Smooth muscle cell (in vitro differentiated cells): Measurements from ENCODE around the gene SBNO2. TPM values are rescaled to one million over a fixed set of nuclear protein-coding genes. Genes with fewer than 3 reads are reported as not detected.

ENCODE experiments used
- DNase-seq: peaks from one replicate; lab custom pipeline; 2025; ENCODE audit not compliant: unreplicated experiment; lab: John Stamatoyannopoulos, UW
- H2AFZ ChIP-seq: fragments of 200-600 bp; sonication (generic); 2 replicates; pipeline ENCODE4 v1.6.0; 2016; ENCODE audit warnings: antibody characterized with exemption, low read depth, mild to moderate bottlenecking
- H3F3A ChIP-seq: fragments of 200-600 bp; sonication (generic); 2 replicates; pipeline ENCODE4 v1.6.0; 2017; ENCODE audit warnings: antibody characterized with exemption, low read depth
- H3K27ac ChIP-seq: fragments of 200-600 bp; sonication (generic); 2 replicates; pipeline ENCODE4 v1.5.1; 2016; ENCODE audit warnings: low read depth, mild to moderate bottlenecking
- H3K27me3 ChIP-seq: fragments of 200-600 bp; sonication (generic); 2 replicates; pipeline ENCODE4 v1.6.1; 2016; ENCODE audit warnings: low read depth, mild to moderate bottlenecking
- H3K36me3 ChIP-seq: fragments of 200-600 bp; sonication (generic); 2 replicates; pipeline ENCODE4 v1.5.1; 2016; ENCODE audit warnings: low read depth
- H3K4me1 ChIP-seq: fragments of 200-600 bp; sonication (generic); 2 replicates; pipeline ENCODE4 v1.5.1; 2016; ENCODE audit warnings: low read depth
- H3K4me2 ChIP-seq: fragments of 200-600 bp; sonication (generic); 2 replicates; pipeline ENCODE4 v1.6.0; 2016; ENCODE audit warnings: mild to moderate bottlenecking
- H3K4me3 ChIP-seq: fragments of 200-600 bp; sonication (generic); 2 replicates; pipeline ENCODE4 v1.5.1; 2016; ENCODE audit warnings: mild to moderate bottlenecking
- H3K79me2 ChIP-seq: fragments of 200-600 bp; sonication (generic); 2 replicates; pipeline ENCODE4 v1.6.0; 2016; ENCODE audit warnings: low read depth, mild to moderate bottlenecking
- H3K9ac ChIP-seq: fragments of 200-600 bp; sonication (generic); 2 replicates; pipeline ENCODE4 v1.6.0; 2016; ENCODE audit warnings: low read depth
- H3K9me3 ChIP-seq: fragments of 200-600 bp; sonication (generic); replicated peaks from 2 replicates; pipeline ENCODE4 v1.5.1; 2016; ENCODE audit warnings: low read depth
- H4K20me1 ChIP-seq: fragments of 200-600 bp; sonication (generic); 2 replicates; pipeline ENCODE4 v1.6.0; 2016; ENCODE audit warnings: low read depth
- WGBS: methylation state at CpG from one replicate; pipeline ENCODE4 v1.1.7; 2016; ENCODE audit warnings: low lambda C conversion rate; 5-methylcytosine and 5-hydroxymethylcytosine counted together
- polyA plus RNA-seq: library from polyadenylated mRNA; unstranded; fragments of >200 nt; fragmentation: Nextera tagmentation; extraction: Ambion mirVana; gene quantifications from 2 replicates; pipeline ENCODE4 v1.2.1, GENCODE V29; 2016
- total RNA-seq: library from RNA; depleted of rRNA; stranded (reverse); fragments of >200 nt; gene quantifications from 2 replicates; pipeline ENCODE4 v1.2.3, GENCODE V29; 2014
- TF ChIP-seq, protein P1 (sequence below): fragments of 200-600 bp; sonication (generic); IDR thresholded peaks from 2 replicates; pipeline ENCODE4 v1.5.1; 2017; ENCODE audit warnings: borderline replicate concordance, mild to moderate bottlenecking, antibody characterized with exemption; ENCODE audit not compliant: insufficient read depth, poor library complexity, severe bottlenecking

The SBNO2 gene
- total and polyA plus RNA-seq, 2 experiments from 2014 or later = 16.4 to 17.6 TPM

- Histone ChIP-seq H3K9ac (no peak overlapping the region), H2AFZ (no peak overlapping the region), H4K20me1 (no peaks in the 10 kb centered on the region), H3F3A (no peaks in the 10 kb centered on the region), H3K9me3 (no peaks in the 10 kb centered on the region), H3K4me3 (peak overlapping the region; percentile 44), H3K79me2 (no peaks in the 10 kb centered on the region), H3K4me2 (peak overlapping the region; percentile 82), H3K27me3 (no peaks in the 10 kb centered on the region), H3K4me1 (no peaks in the 10 kb centered on the region), H3K27ac (no peak overlapping the region), H3K36me3 (no peaks in the 10 kb centered on the region)
- TF ChIP-seq, protein P1, sequence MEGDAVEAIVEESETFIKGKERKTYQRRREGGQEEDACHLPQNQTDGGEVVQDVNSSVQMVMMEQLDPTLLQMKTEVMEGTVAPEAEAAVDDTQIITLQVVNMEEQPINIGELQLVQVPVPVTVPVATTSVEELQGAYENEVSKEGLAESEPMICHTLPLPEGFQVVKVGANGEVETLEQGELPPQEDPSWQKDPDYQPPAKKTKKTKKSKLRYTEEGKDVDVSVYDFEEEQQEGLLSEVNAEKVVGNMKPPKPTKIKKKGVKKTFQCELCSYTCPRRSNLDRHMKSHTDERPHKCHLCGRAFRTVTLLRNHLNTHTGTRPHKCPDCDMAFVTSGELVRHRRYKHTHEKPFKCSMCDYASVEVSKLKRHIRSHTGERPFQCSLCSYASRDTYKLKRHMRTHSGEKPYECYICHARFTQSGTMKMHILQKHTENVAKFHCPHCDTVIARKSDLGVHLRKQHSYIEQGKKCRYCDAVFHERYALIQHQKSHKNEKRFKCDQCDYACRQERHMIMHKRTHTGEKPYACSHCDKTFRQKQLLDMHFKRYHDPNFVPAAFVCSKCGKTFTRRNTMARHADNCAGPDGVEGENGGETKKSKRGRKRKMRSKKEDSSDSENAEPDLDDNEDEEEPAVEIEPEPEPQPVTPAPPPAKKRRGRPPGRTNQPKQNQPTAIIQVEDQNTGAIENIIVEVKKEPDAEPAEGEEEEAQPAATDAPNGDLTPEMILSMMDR = no peak
- WGBS = 8% methylated on average over 21 of the region's 51 CpGs
- peak; percentile 88 for DNase-seq
Observed at GRCh38 chr19:1082165-1082927, 91.7 kb downstream of the SBNO2 start.

- DNase-seq = no peak
- H3F3A ChIP-seq = no peaks in the 10 kb centered on the region
- no peaks in the 10 kb centered on the region for H3K4me1 ChIP-seq
- H3K4me3 ChIP-seq = peak overlapping the region; percentile 41
- peak overlapping the region; percentile 81 for H3K4me2 ChIP-seq
- no peaks in the 10 kb centered on the region for H3K36me3 ChIP-seq
- 21% methylated on average over 39 of the region's 58 CpGs for WGBS
- H3K79me2 ChIP-seq = no peaks in the 10 kb centered on the region
- H2AFZ ChIP-seq = no peak overlapping the region
- H4K20me1 ChIP-seq = no peaks in the 10 kb centered on the region
- H3K27me3 ChIP-seq = no peaks in the 10 kb centered on the region
- H3K27ac ChIP-seq = no peak overlapping the region
- H3K9ac ChIP-seq = no peak overlapping the region
- TF ChIP-seq, protein P1 = no peak
- no peaks in the 10 kb centered on the region for H3K9me3 ChIP-seq
Observed at GRCh38 chr19:1081301-1082164, 92.5 kb downstream of the SBNO2 start.

- Histone ChIP-seq H3F3A (no peaks in the 10 kb centered on the region), H3K36me3 (no peaks in the 10 kb centered on the region), H3K27me3 (no peaks in the 10 kb centered on the region), H3K4me3 (no peak overlapping the region), H3K27ac (no peak overlapping the region), H3K9ac (no peak overlapping the region), H3K9me3 (no peaks in the 10 kb centered on the region), H3K4me2 (no peak overlapping the region), H3K4me1 (no peaks in the 10 kb centered on the region), H3K79me2 (no peaks in the 10 kb centered on the region), H4K20me1 (no peaks in the 10 kb centered on the region), H2AFZ (no peak overlapping the region)
- TF ChIP-seq, protein P1 = no peak
- no peak for DNase-seq
- WGBS = 97% methylated on average over 44 of the region's 50 CpGs
Observed at GRCh38 chr19:1080360-1081161, 93.5 kb downstream of the SBNO2 start.
